GM19193 (cell line): Measurements from ENCODE around the gene FPR1.

ENCODE experiments used
- POLR2A ChIP-seq: IDR thresholded peaks from 4 replicates; pipeline ENCODE4 v1.6.1; 2011; ENCODE audit not compliant: insufficient read depth, insufficient read length; ENCODE audit errors: extremely low read depth

Gene FPR1

GRCh38 chr19:51724543-51724942, 27.1 kb downstream of the FPR1 start:
- TF ChIP-seq POLR2A: no peak

- TF ChIP-seq POLR2A: no peak
Measured at GRCh38 chr19:51722492-51722891, 29.2 kb downstream of the FPR1 start.

GRCh38 chr19:51721905-51722304, 29.8 kb downstream of the FPR1 start:
- TF ChIP-seq POLR2A: no peak

GRCh38 chr19:51719251-51719988, 32.3 kb downstream of the FPR1 start:
- no peak for TF ChIP-seq POLR2A

GRCh38 chr19:51716925-51717324, 34.8 kb downstream of the FPR1 start:
- no peak for TF ChIP-seq POLR2A

GRCh38 chr19:51715850-51716249, 35.8 kb downstream of the FPR1 start:
- no peak for TF ChIP-seq POLR2A

- TF ChIP-seq POLR2A: no peak
Measured at GRCh38 chr19:51714848-51715247, 36.8 kb downstream of the FPR1 start.

- TF ChIP-seq POLR2A: no peak
Measured at GRCh38 chr19:51713319-51714285, 38.1 kb downstream of the FPR1 start.

- no peak for TF ChIP-seq POLR2A
Measured at GRCh38 chr19:51712461-51713081, 39.1 kb downstream of the FPR1 start.

- no peak for TF ChIP-seq POLR2A
Measured at GRCh38 chr19:51711702-51712101, 40.0 kb downstream of the FPR1 start.

GRCh38 chr19:51710163-51710562, 41.5 kb downstream of the FPR1 start:
- no peak for TF ChIP-seq POLR2A

GRCh38 chr19:51709575-51709974, 42.1 kb downstream of the FPR1 start:
- no peak for TF ChIP-seq POLR2A

- TF ChIP-seq POLR2A: no peak
Measured at GRCh38 chr19:51708811-51709210, 42.9 kb downstream of the FPR1 start.

- no peak for TF ChIP-seq POLR2A
Measured at GRCh38 chr19:51706885-51707284, 44.8 kb downstream of the FPR1 start.

GRCh38 chr19:51706296-51706695, 45.4 kb downstream of the FPR1 start:
- TF ChIP-seq POLR2A: no peak
